Memory B cell (primary cell): ENCODE results near the gene SYNCRIP.
"Not testable (repeated sequence)": the region's sequence is repeated elsewhere in the genome, so short reads cannot be mapped to it uniquely, and the experiment has no call there.

Source experiments
- ATAC-seq: fragments of 150-1000 bp; cut with Tn5 transposase; 2 replicates; pipeline ENCODE4 v1.10.0; 2021; ENCODE audit warnings: low read depth, mild to moderate bottlenecking, moderate library complexity
- DNase-seq, 2 donors: peaks; one replicate each; pipeline ENCODE4 v3.0.0; 2022; ENCODE audit warnings: low spot score in 2 of 2
- H3K27ac Mint-ChIP-seq: one replicate; pipeline ENCODE4 v1.8.0; 2022; ENCODE audit warnings: mild to moderate bottlenecking, moderate library complexity, mixed read lengths
- H3K27me3 Mint-ChIP-seq: one replicate; pipeline ENCODE4 v1.8.0; 2022; ENCODE audit warnings: mixed read lengths
- H3K36me3 Mint-ChIP-seq: one replicate; pipeline ENCODE4 v1.8.0; 2022; ENCODE audit warnings: mild to moderate bottlenecking, mixed read lengths
- H3K4me1 Mint-ChIP-seq: one replicate; pipeline ENCODE4 v1.8.0; 2022; ENCODE audit warnings: mixed read lengths
- H3K4me3 Mint-ChIP-seq: one replicate; pipeline ENCODE4 v1.8.0; 2022; ENCODE audit warnings: mild to moderate bottlenecking, moderate library complexity, mixed read lengths
- H3K9me3 Mint-ChIP-seq: one replicate; pipeline ENCODE4 v1.8.0; 2022; ENCODE audit warnings: mixed read lengths

Gene SYNCRIP

GRCh38 chr6:85641897-85642773 lies 551 bp downstream of the SYNCRIP start:
- ATAC-seq, result peak; percentile 1
- peaks cover 39% of the 10 kb centered on the region for H3K4me1 Mint-ChIP-seq
- DNase-seq, result peak; percentile 15 to 47

GRCh38 chr6:85641522-85641896 lies 1.2 kb downstream of the SYNCRIP start:
- no peak for ATAC-seq
- DNase-seq, result no peak
- no peaks in the 10 kb centered on the region for H3K27me3 Mint-ChIP-seq

More at GRCh38 chr6:85641897-85642773, 551 bp downstream of the SYNCRIP start:
- Mint-ChIP-seq H3K36me3 (peaks cover 23% of the 10 kb centered on the region), H3K27me3 (no peaks in the 10 kb centered on the region), H3K27ac (peak overlapping the region; percentile 99), H3K9me3 (no peaks in the 10 kb centered on the region), H3K4me3 (peak overlapping the region; percentile 91)

GRCh38 chr6:85640821-85641220 lies 1.9 kb downstream of the SYNCRIP start:
- H3K4me1 Mint-ChIP-seq, result peaks cover 39% of the 10 kb centered on the region
- ATAC-seq (no peak), DNase-seq (no peak)
- H3K9me3 Mint-ChIP-seq, result no peaks in the 10 kb centered on the region
- peaks cover 27% of the 10 kb centered on the region for H3K36me3 Mint-ChIP-seq
- peak overlapping the region; percentile 91 for H3K4me3 Mint-ChIP-seq
- no peaks in the 10 kb centered on the region for H3K27me3 Mint-ChIP-seq
- peak overlapping the region; percentile 26 for H3K27ac Mint-ChIP-seq

More at GRCh38 chr6:85641522-85641896, 1.2 kb downstream of the SYNCRIP start:
- no peaks in the 10 kb centered on the region for H3K9me3 Mint-ChIP-seq
- H3K36me3 Mint-ChIP-seq, result peaks cover 25% of the 10 kb centered on the region
- H3K4me3 Mint-ChIP-seq, result peak overlapping the region; percentile 91
- H3K4me1 Mint-ChIP-seq, result peaks cover 39% of the 10 kb centered on the region
- H3K27ac Mint-ChIP-seq, result peak overlapping the region; percentile 99

GRCh38 chr6:85637579-85637978 lies 5.1 kb downstream of the SYNCRIP start:
- DNase-seq (no peak), ATAC-seq (no peak)
- peaks cover 29% of the 10 kb centered on the region for H3K36me3 Mint-ChIP-seq
- H3K27me3 Mint-ChIP-seq, result no peaks in the 10 kb centered on the region
- no peak overlapping the region for H3K4me3 Mint-ChIP-seq
- H3K27ac Mint-ChIP-seq, result peak overlapping the region; percentile 67
- H3K9me3 Mint-ChIP-seq, result no peaks in the 10 kb centered on the region
- peaks cover 36% of the 10 kb centered on the region for H3K4me1 Mint-ChIP-seq

GRCh38 chr6:85632164-85632942 lies 10.3 kb downstream of the SYNCRIP start:
- no peaks in the 10 kb centered on the region for H3K9me3 Mint-ChIP-seq
- no peak for ATAC-seq
- no peaks in the 10 kb centered on the region for H3K27me3 Mint-ChIP-seq
- no peak overlapping the region for H3K4me3 Mint-ChIP-seq
- no peak overlapping the region for H3K27ac Mint-ChIP-seq
- peaks cover 12% of the 10 kb centered on the region for H3K4me1 Mint-ChIP-seq
- H3K36me3 Mint-ChIP-seq, result peaks cover 24% of the 10 kb centered on the region
- DNase-seq, result no peak

GRCh38 chr6:85631117-85631516 lies 11.6 kb downstream of the SYNCRIP start:
- H3K4me3 Mint-ChIP-seq, H3K9me3 Mint-ChIP-seq, ATAC-seq, DNase-seq, H3K27me3 Mint-ChIP-seq: not testable (repeated sequence)
- peak overlapping the region; percentile 24 for H3K27ac Mint-ChIP-seq
- peaks cover 13% of the 10 kb centered on the region for H3K4me1 Mint-ChIP-seq
- H3K36me3 Mint-ChIP-seq, result peaks cover 22% of the 10 kb centered on the region

GRCh38 chr6:85628353-85628752 lies 14.3 kb downstream of the SYNCRIP start:
- Mint-ChIP-seq H3K27ac (peak overlapping the region; percentile 31), H3K36me3 (peaks cover 31% of the 10 kb centered on the region), H3K4me1 (peaks cover 24% of the 10 kb centered on the region), H3K9me3 (no peaks in the 10 kb centered on the region), H3K4me3 (no peak overlapping the region), H3K27me3 (no peaks in the 10 kb centered on the region)
- no peak for ATAC-seq
- no peak for DNase-seq

GRCh38 chr6:85620308-85620707 lies 22.4 kb downstream of the SYNCRIP start:
- no peaks in the 10 kb centered on the region for H3K9me3 Mint-ChIP-seq
- peaks cover 38% of the 10 kb centered on the region for H3K36me3 Mint-ChIP-seq
- no peak for ATAC-seq
- no peak overlapping the region for H3K27ac Mint-ChIP-seq
- H3K27me3 Mint-ChIP-seq, result no peaks in the 10 kb centered on the region
- H3K4me3 Mint-ChIP-seq, result no peak overlapping the region
- H3K4me1 Mint-ChIP-seq, result peaks cover 9% of the 10 kb centered on the region
- no peak for DNase-seq

GRCh38 chr6:85614780-85615179 lies 27.9 kb downstream of the SYNCRIP start:
- ATAC-seq (no peak), DNase-seq (no peak)
- peaks cover 2% of the 10 kb centered on the region for H3K4me1 Mint-ChIP-seq
- no peaks in the 10 kb centered on the region for H3K9me3 Mint-ChIP-seq
- no peaks in the 10 kb centered on the region for H3K27me3 Mint-ChIP-seq
- H3K36me3 Mint-ChIP-seq, result peaks cover 31% of the 10 kb centered on the region
- no peak overlapping the region for H3K4me3 Mint-ChIP-seq
- no peak overlapping the region for H3K27ac Mint-ChIP-seq

GRCh38 chr6:85612690-85613474 lies 29.8 kb downstream of the SYNCRIP start:
- Mint-ChIP-seq H3K4me1 (peaks cover 2% of the 10 kb centered on the region), H3K9me3 (no peaks in the 10 kb centered on the region), H3K27me3 (no peaks in the 10 kb centered on the region), H3K36me3 (peaks cover 23% of the 10 kb centered on the region), H3K4me3 (no peak overlapping the region), H3K27ac (no peak overlapping the region)
- ATAC-seq, result no peak
- DNase-seq, result no peak

GRCh38 chr6:85610182-85610895 lies 32.3 kb downstream of the SYNCRIP start:
- H3K4me3 Mint-ChIP-seq, result no peak overlapping the region
- ATAC-seq (no peak), DNase-seq (no peak)
- no peaks in the 10 kb centered on the region for H3K9me3 Mint-ChIP-seq
- H3K27ac Mint-ChIP-seq, result peak overlapping the region; percentile 39
- no peaks in the 10 kb centered on the region for H3K27me3 Mint-ChIP-seq
- H3K4me1 Mint-ChIP-seq, result peaks cover 2% of the 10 kb centered on the region
- H3K36me3 Mint-ChIP-seq, result peaks cover 12% of the 10 kb centered on the region

GRCh38 chr6:85602100-85602499 lies 40.6 kb downstream of the SYNCRIP start:
- Mint-ChIP-seq H3K27ac (no peak overlapping the region), H3K27me3 (no peaks in the 10 kb centered on the region), H3K4me3 (no peak overlapping the region), H3K36me3 (peaks cover 4% of the 10 kb centered on the region), H3K9me3 (no peaks in the 10 kb centered on the region), H3K4me1 (peaks cover 4% of the 10 kb centered on the region)
- no peak for ATAC-seq
- no peak for DNase-seq

GRCh38 chr6:85600713-85601313 lies 41.9 kb downstream of the SYNCRIP start:
- peaks cover 4% of the 10 kb centered on the region for H3K36me3 Mint-ChIP-seq
- H3K27me3 Mint-ChIP-seq, result no peaks in the 10 kb centered on the region
- no peak for ATAC-seq
- H3K4me1 Mint-ChIP-seq, result peaks cover 4% of the 10 kb centered on the region
- peak overlapping the region; percentile 49 for H3K27ac Mint-ChIP-seq
- H3K4me3 Mint-ChIP-seq, result no peak overlapping the region
- no peak for DNase-seq
- H3K9me3 Mint-ChIP-seq, result no peaks in the 10 kb centered on the region
